CD4-positive, alpha-beta T cell treated with Interleukin-2 at 100 ng/mL for 4 hours (primary cell): ENCODE results near the gene CEP295NL.
"Not testable (repeated sequence)": the region's sequence is repeated elsewhere in the genome, so short reads cannot be mapped to it uniquely, and the experiment has no call there.

ENCODE experiments used
- DNase-seq: peaks from one replicate; pipeline ENCODE4 v3.0.0-alpha.2; 2020; ENCODE audit warnings: low spot score

Gene CEP295NL

DNA sequence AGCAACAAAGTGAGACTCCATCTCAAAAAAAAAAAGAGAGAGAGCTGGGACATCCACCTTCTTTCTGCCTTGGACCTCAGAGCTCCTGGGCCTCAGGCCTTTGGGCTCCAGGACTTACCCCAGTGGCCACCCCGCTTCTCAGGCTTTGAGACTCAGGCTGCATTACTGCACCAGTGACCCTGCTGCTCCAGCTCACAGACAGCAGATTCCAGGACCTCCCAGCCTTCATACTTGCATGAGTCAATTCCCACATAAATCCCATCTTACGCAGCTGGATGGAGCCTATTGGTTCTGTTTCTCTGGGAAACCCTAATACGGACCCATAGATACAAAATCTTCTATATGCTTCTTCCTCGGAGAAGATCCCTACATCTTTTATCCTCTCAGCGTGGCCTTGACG is 2.1 kb upstream of the CEP295NL start:
- no peak for DNase-seq

DNA sequence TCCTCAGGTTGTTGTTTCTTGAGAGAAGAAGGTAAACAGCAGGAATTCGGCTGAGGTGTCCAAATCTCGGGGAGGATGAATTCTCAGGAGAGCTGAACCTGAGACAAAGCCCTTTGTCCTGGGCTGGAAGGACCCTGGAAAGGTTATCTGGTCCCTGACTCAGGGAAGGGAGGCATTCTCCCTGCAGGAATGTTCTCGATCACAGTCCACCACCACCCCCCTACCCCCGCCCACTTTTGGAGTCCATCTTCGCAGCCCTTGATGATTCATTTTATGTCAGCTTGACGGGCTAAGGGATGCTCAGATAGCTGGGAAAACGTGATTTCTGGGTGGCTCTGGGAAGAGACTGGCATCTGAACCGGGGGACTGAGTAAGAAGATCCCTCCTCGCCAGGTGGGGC is 1.4 kb upstream of the CEP295NL start:
- no peak for DNase-seq

DNA sequence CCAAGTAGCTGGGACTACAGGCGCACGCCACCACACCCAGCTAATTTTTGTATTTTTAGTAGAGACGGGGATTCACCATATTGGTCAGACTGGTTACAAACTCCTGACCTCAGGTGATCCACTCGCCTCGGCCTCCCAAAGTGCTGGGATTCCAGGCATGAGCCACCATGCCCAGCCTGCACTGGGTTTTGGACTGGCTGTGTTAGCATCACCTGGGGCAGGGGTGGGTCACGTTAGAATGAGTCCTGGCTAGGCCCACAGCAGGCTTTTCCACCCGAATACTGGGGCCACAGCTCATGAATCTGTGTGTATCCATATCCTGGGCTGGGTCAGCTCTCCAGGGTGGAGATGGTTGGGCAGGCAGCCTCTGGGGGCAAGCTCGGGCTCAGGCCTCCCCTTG is 770 bp downstream of the CEP295NL start:
- not testable (repeated sequence) for DNase-seq

DNA sequence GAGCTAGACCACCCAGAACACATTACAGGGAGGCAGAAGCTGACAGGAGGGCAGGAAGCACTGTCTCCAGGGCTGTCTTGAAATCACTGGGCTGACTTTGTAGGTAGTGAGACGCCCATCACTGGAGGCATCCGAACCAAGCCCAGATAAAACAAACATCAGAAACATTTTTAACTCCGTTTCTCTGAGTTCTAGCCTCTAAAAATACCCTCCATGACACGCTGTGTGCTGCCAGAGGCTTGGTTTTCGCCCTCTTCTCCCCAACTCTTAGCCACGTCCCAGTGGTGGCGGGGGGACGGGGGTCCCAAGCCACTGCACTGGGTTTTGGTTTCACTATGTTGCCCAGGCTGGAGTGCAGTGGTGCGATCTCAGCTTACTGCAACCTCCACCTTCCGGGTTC is 1.2 kb downstream of the CEP295NL start:
- DNase-seq, result no peak

DNA sequence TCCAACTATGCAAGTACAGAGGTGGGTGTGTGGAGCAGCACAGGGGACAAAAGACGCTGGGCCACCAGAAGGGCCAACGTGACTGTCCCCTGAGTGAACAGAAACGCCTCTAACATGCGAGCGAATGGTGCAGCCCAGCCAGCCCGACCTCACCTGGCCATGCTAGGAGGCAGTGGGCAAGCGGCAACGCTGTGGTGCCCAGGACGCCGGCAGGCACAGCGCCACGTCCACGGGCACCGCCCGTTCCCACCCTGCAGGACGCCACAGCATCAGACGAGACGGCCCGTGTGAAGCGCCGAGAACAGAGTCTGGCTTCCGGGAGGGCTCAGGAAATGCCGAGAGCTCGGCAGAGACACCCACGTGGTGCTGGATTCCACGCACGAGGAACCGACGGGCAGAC is 2.2 kb downstream of the CEP295NL start:
- DNase-seq, result no peak

DNA sequence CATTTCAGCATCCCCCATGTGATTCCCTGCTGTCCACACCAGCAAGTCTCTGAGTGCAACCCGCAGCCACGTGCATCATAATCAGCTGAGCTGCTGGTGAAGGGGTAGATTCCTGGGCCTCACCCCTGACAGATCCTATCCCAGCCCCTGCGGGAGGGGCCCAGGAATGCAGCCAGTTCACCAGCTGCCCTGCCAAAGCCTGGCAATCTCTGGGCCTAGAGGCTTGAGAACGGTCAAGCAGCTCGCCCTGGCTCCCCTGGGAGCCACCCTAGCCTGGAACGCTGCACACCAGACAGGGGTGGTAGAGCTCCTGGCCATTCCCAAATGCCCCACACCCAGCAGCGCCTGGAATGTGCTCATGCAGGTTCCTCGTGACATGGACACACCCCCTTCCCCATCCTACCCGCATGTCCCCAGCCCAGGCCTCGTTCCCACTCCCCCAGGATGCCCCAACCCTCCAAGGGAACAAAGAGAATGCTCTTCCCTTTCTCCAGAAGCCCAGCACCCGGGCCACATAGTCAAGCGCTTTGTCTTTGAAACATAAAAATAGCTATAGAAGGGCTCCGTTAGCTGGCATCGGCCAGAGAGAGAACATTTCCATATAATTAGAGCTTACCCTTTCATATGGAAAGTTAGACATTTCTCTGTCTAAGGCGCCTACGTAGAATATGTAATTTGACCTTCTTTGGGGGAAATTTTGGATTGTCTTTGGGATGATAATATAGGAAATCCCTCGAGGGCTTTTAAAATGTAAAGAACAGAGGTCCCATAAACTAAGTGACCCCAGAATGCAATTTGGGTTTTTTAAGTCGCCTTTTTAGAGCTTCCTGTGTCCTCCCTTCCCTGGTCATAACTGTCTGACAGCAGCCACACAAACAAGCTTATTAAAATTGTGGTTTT is 3.4 kb downstream of the CEP295NL start:
- no peak for DNase-seq

DNA sequence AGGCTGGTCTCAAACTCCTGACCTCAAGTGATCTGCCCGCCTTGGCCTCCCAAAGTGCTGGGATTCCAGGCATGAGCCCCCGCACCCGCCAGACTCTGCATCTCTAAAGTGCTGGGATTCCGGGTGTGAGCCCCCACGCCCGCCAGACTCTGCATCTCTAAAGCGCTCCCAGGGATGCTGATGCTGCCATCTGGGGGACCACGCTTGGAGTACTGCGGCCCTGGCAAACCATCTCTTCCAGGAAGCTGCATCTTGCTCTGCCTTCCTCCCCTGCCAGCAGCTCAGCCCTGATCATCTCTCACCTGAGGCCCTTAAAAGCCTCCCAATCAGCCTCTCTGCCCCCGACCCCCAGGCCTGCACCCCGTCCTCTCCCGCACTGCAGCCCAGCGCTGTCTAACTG is 4.1 kb downstream of the CEP295NL start:
- no peak for DNase-seq

DNA sequence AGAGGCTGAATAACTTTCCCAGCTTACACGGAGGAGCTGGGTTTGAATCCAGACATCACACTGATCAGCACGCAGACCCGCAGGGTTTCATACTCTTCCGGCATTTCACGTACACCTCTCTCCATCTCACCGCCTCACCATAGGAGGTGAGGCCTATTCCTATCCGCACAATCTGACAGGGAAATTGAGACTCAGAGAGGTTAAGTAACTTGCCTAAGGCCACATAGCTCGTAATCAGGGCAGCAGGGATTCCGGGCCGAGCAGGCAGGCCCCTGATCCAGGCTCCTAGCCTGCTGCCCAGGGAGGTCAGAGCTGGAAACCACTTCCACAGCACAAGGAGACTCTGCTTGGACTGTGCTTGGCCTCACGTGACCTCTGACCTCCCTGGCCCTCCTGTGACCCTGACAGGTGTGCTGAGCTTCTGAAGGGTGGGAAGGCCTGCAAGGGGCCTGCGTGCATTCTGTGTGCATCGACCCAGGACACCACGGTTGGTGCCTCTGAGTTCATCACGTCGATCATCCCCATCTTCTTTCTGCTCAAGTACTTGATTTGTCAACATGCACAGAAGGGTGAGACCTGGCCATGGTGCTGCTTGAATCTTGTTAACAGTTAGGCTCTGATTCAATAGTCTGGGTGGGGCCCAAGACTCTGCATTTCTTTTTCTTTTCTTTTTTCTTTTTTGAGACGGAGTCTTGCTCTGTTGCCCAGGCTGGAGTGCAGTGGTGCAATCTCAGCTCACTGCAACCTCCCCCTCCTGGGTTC is 4.7 kb downstream of the CEP295NL start:
- no peak for DNase-seq

DNA sequence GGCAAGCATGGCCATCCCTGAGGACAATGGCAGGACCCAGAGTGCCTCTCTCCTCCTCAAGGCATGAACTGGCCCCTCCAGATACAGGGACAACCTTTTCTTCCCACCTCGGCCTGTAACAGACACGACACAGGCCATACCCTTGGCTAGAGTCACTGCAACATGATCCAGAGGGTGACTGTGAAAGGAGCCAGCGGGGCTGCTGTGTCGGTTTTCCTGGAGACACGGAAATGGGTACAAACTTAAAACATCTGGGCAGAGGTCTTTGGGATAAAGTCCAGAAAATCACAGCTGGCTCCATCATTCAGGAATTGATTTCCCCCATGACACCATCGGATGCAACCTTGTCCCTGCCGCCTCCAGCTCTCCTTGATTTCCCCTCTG is 5.3 kb downstream of the CEP295NL start:
- DNase-seq, result no peak

DNA sequence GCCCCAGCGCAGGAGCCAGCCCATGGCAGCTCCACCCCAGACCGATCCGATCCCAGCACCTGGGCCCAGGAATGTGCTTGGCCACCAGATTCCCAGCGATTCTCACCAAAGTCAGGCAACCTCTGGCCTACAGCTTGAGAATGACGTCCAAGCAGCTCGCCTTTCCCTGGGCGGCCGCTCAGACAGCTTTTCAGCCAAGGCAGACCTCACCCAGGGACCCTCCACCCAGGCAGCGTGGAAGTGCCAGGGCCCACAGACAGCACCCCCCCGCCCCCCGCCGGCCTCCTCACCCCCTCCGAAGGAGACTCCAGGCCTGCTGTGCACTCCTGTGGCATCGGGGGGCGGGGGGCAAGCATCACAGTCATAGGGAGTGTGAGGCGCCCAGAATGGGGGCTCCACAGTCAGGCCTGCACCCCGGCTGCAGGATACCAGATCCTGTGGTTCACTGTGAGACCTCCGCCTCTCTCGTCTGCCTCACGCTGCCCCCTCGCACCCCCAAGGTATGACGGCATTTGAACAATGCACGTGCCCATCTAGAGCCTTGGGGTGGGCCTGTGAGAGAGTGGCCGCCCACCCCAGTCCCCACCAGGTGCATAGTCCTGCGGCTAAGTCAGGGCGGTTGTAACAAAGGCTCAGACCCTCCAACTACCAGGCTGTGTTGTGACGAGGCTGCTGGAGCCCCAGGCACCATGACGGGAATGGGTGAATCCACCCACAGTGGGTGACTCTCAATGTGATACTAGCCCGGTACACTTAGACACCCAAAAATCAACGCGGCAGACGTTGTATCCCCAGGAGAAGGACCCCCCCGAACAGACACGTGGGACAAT is 6.0 kb downstream of the CEP295NL start:
- DNase-seq, result no peak

DNA sequence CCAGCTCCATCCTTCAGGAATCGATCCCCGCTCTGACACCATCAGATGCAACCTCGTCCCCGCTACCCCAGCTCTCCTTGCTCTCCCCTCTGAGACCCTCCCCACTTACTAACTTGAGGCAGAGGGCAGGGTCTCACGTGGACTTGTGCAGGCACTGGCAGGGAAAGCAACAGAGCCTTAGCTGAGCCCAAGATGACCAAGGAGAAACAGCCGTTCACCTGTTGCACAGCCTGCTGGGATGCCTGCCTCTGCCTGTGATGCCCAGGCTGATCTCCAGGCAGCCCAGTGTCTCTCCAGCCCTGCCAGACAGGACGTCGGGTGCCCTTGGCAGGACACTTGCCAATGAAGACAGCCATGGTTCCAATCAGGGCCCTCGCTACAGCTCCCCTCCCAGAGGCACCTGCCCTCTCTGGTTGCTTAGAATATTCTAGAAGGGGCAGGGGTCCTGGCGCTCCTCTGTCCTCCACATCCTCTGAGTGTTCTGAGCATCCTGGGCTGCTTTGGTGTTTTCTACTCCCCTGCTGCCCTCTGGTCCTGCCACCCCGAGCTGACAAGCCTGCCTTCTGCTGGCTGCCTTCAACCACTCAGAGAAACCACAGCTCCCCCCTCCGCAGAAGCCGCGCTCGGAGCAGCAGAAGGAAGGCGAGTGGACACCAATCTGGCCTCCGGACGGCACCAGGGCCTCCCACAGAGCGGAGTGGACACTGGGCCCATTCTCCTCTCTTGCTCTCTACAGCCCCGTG is 6.7 kb downstream of the CEP295NL start:
- no peak for DNase-seq

DNA sequence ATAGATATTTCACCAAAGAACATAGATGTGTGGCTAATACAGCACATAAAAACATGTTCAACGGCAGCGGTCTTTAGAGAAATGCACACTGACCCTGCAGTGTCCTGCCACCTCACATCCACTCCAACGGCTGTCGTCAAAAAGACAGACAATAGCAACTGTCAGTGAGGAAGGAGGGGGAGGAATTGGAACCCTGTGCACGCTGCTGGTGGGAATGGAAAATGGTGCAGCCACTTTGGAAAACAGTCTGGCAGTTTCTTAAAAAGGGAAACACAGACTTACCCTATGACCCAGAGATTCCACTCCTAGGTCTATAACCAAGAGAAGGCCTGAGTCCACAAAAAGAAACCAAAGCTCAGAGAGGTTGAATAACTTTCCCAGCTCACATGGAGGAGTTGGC is 7.7 kb downstream of the CEP295NL start:
- no peak for DNase-seq

DNA sequence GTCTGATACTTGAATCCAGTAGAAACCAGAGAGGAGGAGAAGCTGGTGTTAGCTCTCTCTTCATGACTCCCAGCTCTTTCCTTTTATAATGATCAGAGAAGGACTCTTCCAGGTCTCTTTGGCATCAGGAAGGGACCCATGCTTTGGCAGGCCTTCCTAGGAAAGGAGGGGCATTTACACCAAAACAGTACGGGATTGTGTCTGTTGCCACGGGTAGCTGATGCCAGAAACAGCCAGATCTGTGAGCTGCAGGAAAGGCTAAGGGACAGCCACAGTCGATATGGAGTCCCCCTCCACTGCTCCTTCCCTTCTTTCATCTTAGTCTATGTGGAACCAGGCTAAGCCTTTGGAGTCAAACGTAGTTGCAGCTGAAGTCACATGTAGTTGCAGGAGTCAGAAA is 9.3 kb downstream of the CEP295NL start:
- DNase-seq, result no peak

DNA sequence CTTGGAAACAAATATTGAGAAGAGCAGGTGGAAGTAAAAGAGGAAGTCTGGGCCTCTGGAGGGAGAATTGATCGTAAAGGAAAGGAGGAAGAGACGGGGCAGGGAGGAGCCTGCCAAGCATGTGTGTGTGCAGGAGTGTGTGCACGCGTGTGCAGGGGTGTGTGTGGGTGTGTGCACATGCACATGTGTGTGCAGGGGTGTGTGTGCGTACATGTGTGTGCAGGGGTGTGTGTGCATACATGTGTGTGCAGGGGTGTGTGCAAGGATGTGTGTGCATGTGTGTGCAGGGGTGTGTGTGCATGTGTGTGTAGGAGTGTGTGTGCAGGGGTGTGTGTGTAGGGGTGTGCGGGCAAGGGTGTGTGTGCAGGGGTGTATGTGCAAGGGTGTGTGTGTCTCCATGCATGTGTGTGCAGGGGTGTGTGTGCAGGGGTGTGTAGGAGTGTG is 10.0 kb downstream of the CEP295NL start:
- DNase-seq, result no peak

DNA sequence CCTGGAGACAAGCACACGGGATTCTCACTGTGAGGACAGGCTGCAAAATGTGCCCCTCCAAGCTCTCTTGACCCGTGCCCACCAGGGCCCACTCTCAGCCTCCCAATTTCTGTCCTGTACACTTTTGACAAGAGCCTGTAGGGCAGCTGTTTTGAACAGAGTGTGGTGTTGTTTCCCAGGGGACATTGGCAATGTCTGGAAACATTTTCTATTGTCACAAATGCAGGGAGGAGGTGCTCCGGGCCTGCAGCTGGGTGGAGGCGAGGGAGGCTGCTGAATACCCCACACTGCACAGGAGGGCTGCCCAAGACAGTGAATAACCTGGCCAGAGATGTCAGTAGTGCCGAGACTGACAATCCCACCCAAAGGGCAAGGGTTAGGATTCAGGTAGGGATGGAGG is 10.5 kb downstream of the CEP295NL start:
- DNase-seq, result no peak

DNA sequence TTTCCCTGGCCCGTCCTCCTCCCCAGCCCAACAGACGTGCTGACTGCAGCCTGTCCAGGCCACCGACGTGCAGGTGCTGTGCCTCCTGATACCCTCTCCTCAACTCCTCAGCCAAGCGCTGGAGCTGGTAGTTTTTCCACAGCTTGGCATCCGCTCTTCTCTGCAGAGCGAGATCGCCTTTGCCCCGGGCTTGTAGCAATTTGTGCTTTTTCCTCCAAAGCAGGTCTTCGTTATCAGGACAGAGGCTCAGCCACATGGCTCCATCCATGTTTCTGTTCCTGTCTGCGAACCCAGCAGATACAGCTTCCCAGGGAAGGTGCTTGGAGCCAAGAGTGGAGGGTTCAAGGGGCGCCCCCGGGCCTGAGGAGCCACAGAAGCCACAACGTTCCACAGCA is 10.9 kb downstream of the CEP295NL start:
- DNase-seq, result no peak

DNA sequence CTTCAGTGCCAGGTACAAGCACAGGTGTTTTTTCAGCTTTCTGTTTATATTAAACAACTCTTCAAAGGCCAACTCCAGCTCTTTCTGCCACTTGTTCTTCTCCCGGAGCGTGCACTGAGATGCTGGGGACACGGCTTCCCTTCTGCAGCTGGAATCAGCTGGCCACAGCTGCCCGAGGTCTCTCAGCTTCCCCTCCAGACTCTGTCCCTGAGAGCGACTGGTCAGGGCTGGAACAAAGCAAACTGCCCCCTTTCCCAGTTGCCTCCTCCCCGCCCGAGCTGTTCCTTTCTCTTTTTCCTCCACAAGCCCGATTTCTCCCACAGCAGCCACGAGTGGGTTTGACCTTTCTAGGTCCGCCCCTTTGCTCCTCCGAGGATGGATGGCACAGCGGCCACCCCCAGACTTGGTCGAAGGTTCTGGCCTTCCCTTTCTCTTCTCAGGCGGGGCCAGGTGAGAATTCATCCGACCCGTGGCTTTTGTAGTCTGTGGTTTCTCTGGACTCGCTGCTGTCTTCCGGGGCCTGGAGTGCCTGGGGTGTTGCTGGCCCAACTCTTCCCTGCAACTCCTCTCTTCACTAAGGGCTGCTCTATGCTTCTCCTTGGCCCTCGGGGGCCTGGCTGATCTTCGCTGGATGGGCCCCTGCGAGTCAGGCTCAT is 11.5 kb downstream of the CEP295NL start:
- no peak for DNase-seq

DNA sequence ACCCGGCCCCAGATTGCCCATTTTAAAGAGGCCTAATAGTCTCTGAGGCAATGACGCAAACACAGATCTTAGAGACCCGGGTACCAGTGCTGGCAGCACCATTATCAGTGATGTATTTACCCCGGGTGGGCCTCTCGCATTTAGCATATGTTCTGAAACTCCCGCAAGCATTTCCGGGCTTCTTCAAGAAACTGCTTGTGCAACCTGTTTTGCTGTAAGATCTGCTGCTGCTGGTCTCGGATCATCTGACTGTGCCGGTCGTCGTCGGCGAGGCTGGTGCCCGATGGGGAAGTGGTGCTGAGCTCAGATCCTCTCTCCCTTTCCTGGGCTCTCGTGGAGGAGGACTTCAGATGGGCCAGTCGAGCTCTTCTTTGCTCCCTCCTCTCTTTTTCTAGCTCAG is 12.5 kb downstream of the CEP295NL start:
- peak; percentile 34 for DNase-seq

DNA sequence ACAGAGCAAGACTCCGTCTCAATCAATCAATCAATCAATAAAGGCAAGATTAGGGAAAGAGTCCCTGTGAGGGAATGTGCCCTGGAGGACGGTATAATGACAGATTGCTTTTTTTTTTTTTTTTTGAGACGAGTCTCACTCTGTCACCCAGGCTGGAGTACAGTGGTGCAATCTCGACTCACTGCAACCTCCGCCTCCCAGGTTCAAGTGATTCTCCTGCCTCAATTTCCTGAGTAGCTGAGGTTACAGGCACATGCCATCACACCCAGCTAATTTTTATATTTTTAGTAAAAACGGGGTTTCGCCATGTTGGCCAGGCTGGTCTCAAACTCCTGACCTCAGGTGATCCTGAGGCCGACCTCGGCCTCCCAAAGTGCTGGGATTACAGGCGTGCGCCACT is 12.9 kb downstream of the CEP295NL start:
- DNase-seq, result not testable (repeated sequence)

DNA sequence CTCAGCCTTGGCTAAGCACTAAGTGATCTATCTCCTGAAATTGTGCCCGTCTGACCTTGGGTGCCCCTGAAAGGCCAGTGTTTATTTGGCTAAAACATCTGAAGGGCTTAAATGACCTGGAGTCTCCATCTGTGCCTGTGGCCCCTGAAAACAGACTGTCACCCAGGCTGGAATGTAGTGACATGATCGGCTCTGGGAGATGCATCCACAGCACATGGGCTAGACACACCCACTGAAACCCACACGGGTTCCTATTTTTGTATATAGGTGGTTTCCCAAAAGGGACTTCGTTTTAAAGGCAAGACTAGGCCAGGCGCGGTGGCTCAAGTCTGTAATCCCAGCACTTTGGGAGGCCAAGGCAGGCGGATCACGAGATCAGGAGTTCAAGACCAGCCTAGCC is 13.5 kb downstream of the CEP295NL start:
- DNase-seq, result no peak

DNA sequence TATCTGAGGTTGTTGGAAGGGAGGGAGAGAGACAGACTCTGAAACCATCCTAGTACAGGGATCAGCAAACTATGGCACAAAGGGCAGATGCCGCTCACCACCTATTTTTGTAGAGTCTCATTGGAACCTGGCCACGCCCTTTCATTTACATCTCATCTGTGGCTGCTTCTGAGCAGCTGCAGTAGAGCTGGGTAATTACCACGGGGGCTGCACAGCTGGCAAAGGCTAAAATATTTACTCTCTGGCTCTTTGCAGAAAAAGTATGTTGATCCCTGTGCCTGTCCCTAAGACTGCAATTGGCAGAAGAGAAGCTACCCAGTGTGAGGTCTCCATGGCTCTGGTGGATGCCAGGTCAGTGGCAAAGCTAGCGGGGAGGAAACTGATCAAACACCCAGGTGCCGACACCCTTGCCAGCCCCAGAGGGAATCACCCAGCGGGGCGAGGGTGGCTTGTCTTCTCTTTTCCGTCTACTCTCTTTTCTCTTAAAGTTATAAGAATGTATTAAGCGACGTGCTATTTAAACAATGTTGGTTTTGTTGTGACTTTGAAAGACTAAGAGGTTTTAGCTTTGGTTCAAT is 14.0 kb downstream of the CEP295NL start:
- DNase-seq, result no peak
